Vagina (tissue), 2 donors: ENCODE measurements around the gene SLC8A1.

ENCODE experiments used
- POLR2A ChIP-seq, 2 donors: fragments of 450-650 bp; IDR thresholded peaks; one replicate each; pipeline ENCODE4 v1.6.1; 2017; ENCODE audit warnings: antibody characterized with exemption in 2 of 2, mild to moderate bottlenecking in 2 of 2, moderate library complexity in 2 of 2
- TF ChIP-seq, protein P1 (sequence below), 3 experiments: fragments of 450-650 bp in 2 of 3; fragments of 200-600 bp in 1 of 3; sonication (generic) in 1 of 3; IDR thresholded peaks; one replicate each; pipeline ENCODE4 v1.5.1; 2017 to 2019; ENCODE audit warnings: antibody characterized with exemption in 3 of 3, mild to moderate bottlenecking in 2 of 3, moderate library complexity in 2 of 3

DNA sequence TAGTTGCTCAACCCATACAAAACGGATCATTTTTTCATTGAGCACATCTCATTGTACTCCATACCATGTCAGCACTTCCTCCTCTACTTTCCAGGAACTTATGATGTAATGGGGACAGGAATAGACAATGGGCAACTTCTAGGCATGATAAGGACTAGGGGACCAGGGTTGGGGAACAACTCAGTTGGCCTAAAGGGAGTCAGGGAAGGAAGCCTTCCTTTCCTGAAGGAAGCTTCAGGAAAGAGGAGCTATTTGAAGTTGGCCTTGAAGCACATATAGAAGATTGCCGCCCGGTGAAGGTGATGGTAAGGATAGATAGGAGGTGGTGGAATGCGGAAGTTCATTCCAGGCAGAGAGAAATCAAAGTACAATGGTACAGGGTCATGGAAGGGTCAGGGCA lies 283.9 kb downstream of the SLC8A1 start:
- TF ChIP-seq, protein P1, sequence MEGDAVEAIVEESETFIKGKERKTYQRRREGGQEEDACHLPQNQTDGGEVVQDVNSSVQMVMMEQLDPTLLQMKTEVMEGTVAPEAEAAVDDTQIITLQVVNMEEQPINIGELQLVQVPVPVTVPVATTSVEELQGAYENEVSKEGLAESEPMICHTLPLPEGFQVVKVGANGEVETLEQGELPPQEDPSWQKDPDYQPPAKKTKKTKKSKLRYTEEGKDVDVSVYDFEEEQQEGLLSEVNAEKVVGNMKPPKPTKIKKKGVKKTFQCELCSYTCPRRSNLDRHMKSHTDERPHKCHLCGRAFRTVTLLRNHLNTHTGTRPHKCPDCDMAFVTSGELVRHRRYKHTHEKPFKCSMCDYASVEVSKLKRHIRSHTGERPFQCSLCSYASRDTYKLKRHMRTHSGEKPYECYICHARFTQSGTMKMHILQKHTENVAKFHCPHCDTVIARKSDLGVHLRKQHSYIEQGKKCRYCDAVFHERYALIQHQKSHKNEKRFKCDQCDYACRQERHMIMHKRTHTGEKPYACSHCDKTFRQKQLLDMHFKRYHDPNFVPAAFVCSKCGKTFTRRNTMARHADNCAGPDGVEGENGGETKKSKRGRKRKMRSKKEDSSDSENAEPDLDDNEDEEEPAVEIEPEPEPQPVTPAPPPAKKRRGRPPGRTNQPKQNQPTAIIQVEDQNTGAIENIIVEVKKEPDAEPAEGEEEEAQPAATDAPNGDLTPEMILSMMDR (IDR thresholded peaks at IDR 0.05) = no peak
- TF ChIP-seq POLR2A (IDR thresholded peaks at IDR 0.05) = no peak
